Upper lobe of left lung (tissue), 4 donors: ENCODE results near the gene GDF2.

Source experiments
- POLR2A ChIP-seq, 4 donors: fragments of 450-650 bp; IDR thresholded peaks; one replicate each; pipeline ENCODE4 v1.5.1; 2016 to 2017; ENCODE audit warnings: antibody characterized with exemption in 4 of 4, mild to moderate bottlenecking in 2 of 4
- TF ChIP-seq, protein P1 (sequence below), 6 experiments: fragments of 450-650 bp in 4 of 6; fragments of 200-600 bp in 2 of 6; sonication (generic) in 2 of 6; IDR thresholded peaks; one replicate each; pipeline ENCODE4 v1.5.1; 2016 to 2019; ENCODE audit warnings: antibody characterized with exemption in 6 of 6

DNA sequence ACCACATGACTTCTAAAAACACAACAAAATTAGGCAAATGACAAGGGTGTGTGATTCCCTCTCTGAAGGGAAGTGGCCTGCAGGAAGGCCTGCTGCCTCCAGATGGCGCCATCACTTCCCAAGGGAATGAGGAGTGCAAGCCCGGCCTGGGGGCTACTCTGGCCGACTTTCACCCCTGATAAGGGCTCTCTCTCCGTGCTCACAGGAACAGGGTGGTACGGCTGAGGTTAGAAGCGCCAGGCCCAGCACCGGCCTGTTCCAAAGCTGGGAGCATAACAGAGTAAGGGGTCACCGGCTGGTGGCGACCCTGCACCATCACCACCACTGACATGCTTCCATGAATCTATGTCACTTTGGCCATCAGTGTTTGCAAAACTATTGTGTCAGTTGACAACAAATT, 39.0 kb downstream of the GDF2 start:
- TF ChIP-seq, protein P1, sequence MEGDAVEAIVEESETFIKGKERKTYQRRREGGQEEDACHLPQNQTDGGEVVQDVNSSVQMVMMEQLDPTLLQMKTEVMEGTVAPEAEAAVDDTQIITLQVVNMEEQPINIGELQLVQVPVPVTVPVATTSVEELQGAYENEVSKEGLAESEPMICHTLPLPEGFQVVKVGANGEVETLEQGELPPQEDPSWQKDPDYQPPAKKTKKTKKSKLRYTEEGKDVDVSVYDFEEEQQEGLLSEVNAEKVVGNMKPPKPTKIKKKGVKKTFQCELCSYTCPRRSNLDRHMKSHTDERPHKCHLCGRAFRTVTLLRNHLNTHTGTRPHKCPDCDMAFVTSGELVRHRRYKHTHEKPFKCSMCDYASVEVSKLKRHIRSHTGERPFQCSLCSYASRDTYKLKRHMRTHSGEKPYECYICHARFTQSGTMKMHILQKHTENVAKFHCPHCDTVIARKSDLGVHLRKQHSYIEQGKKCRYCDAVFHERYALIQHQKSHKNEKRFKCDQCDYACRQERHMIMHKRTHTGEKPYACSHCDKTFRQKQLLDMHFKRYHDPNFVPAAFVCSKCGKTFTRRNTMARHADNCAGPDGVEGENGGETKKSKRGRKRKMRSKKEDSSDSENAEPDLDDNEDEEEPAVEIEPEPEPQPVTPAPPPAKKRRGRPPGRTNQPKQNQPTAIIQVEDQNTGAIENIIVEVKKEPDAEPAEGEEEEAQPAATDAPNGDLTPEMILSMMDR (IDR thresholded peaks at IDR 0.05) = peak; percentile 39 to 58 (median 49)
- TF ChIP-seq POLR2A (IDR thresholded peaks at IDR 0.05) = no peak
